OCI-LY3 (cell line): ENCODE results near the gene TPM1.

Source experiments
- H2AFZ ChIP-seq: fragments of 200-600, 300-600 bp; shearing (Covaris generic); 2 replicates; pipeline ENCODE4 v1.6.0; 2014; ENCODE audit warnings: antibody characterized with exemption, low read depth, low read length
- H3K27ac ChIP-seq: fragments of 200-600, 300-600 bp; sonication (generic); 2 replicates; pipeline ENCODE4 v1.5.1; 2014; ENCODE audit warnings: mild to moderate bottlenecking, low read length, moderate library complexity, mixed read lengths
- H3K27me3 ChIP-seq: fragments of 200-600, 300-600 bp; sonication (generic); 2 replicates; pipeline ENCODE4 v1.6.1; 2014; ENCODE audit warnings: low read depth, low read length, mixed read lengths
- H3K36me3 ChIP-seq: fragments of 200-600, 300-600 bp; sonication (generic); replicated peaks from 2 replicates; pipeline ENCODE3; 2014; ENCODE audit warnings: low read depth, low read length, mixed read lengths
- H3K4me1 ChIP-seq: fragments of 300-600, 200-600 bp; sonication (generic); 2 replicates; pipeline ENCODE4 v1.6.1; 2014; ENCODE audit warnings: low read length, mixed read lengths
- H3K4me2 ChIP-seq: fragments of 200-600, 300-600 bp; sonication (generic); 2 replicates; pipeline ENCODE4 v1.6.1; 2014; ENCODE audit warnings: low read length, mixed read lengths
- H3K4me3 ChIP-seq: fragments of 300-600, 200-600 bp; sonication (generic); 2 replicates; pipeline ENCODE4 v1.5.1; 2014; ENCODE audit warnings: antibody characterized with exemption, mild to moderate bottlenecking, low read length, moderate library complexity
- H3K79me2 ChIP-seq: fragments of 300-600, 200-600 bp; shearing (Covaris generic); 2 replicates; pipeline ENCODE4 v1.6.1; 2014; ENCODE audit warnings: mild to moderate bottlenecking, low read length, mixed read lengths
- H3K9ac ChIP-seq: fragments of 300-600, 200-600 bp; shearing (Covaris generic); 2 replicates; pipeline ENCODE4 v1.6.0; 2014; ENCODE audit warnings: mild to moderate bottlenecking, low read length, moderate library complexity
- H3K9me3 ChIP-seq: fragments of 200-600, 300-600 bp; shearing (Covaris generic); 2 replicates; pipeline ENCODE4 v1.6.1; 2014; ENCODE audit warnings: low read length, mixed read lengths; ENCODE audit not compliant: insufficient read depth
- H4K20me1 ChIP-seq: fragments of 200-600, 300-600 bp; sonication (generic); 2 replicates; pipeline ENCODE4 v1.6.1; 2016; ENCODE audit warnings: low read length, mixed read lengths; ENCODE audit not compliant: insufficient read depth
- CTCF ChIP-seq: fragments of 200-600, 300-600 bp; sonication (generic); IDR thresholded peaks from 2 replicates; pipeline ENCODE4 v1.5.1; 2014; ENCODE audit warnings: antibody characterized with exemption, low read length, low read depth
- EZH2phosphoT487 ChIP-seq: fragments of 200-600 bp; shearing (Covaris generic); IDR thresholded peaks from 2 replicates; pipeline ENCODE4 v1.6.1; 2018; ENCODE audit warnings: antibody characterized with exemption, mixed run types, low read depth

The TPM1 gene

GRCh38 chr15:63008333-63009049, 34.1 kb upstream of the TPM1 start:
- TF ChIP-seq EZH2phosphoT487 (no peak), CTCF (no peak)
- H3K27me3 ChIP-seq: no peaks in the 10 kb centered on the region

DNA sequence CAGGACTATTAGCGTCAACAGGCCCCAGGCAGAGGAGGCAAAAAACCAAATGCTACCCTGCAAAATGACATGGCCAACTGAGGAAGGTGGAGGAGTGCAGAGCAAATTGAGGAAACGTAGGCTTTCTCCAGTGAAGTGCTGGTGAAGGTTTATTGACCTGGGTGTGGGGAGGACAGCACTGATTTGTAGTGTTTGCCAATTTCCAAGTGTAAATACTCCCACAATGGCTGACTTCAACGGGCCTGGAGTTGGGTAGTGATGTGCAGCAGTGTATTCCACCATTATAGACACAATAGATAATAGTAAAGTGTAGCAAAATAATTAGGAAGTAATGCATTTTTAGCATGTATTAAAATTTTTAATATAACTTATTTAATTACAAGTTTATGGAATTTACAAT, 32.2 kb upstream of the TPM1 start:
- no peaks in the 10 kb centered on the region for H3K79me2 ChIP-seq
- H3K4me2 ChIP-seq: no peak overlapping the region
- H3K27ac ChIP-seq: no peak overlapping the region
- H3K9ac ChIP-seq: no peak overlapping the region
- no peak overlapping the region for H3K4me3 ChIP-seq
- no peaks in the 10 kb centered on the region for H3K27me3 ChIP-seq
- no peaks in the 10 kb centered on the region for H3K9me3 ChIP-seq
- H4K20me1 ChIP-seq: no peaks in the 10 kb centered on the region
- H3K4me1 ChIP-seq: peaks cover 2% of the 10 kb centered on the region; the same call in 1 of the 2 replicates
- H2AFZ ChIP-seq: no peak overlapping the region
- TF ChIP-seq CTCF: no peak
- TF ChIP-seq EZH2phosphoT487: no peak
- H3K36me3 ChIP-seq: no peaks in the 10 kb centered on the region

More at GRCh38 chr15:63008333-63009049, 34.1 kb upstream of the TPM1 start:
- Histone ChIP-seq H3K4me2 (no peak overlapping the region), H3K9me3 (no peaks in the 10 kb centered on the region), H3K4me3 (no peak overlapping the region), H3K27ac (no peak overlapping the region), H3K79me2 (no peaks in the 10 kb centered on the region), H2AFZ (no peak overlapping the region), H3K36me3 (no peaks in the 10 kb centered on the region), H3K9ac (no peak overlapping the region), H4K20me1 (no peaks in the 10 kb centered on the region), H3K4me1 (no peaks in the 10 kb centered on the region)

DNA sequence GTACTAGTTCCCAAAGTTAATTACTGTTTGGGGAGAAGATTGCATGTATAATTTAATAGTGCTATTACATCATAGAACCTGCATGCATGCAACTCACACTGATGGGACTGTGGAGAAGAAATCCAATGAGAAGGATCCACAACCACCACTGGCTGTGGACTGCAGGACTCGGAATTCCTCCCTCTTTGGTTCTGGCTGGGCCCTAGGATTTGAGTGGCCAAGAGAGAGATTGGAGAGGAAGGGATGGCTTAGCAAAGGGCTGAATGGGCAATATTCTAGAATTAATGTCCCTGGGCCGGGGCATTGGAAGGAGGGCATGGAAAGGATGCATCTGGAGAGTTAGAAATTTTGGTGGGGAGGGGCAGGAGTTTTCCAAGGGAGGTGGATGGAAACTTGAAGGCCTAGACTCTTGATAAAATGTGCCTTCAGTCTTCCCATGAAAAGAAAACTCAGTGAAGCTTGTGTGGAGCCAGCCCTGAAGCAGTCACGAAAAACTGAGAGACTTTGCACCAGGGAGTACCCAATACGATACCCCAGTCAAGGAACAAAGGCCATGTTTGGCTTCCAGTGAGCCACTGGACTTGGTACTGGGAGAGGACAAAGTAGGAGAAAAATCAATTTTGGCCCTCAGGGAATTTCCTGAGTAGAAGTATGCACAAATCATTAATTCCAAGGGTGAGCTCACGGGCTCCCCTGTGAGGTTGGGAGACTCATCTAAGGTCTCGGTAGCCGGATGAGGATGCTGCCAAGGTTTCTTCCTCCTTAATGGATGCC, 31.4 kb upstream of the TPM1 start:
- Histone ChIP-seq H3K36me3 (no peaks in the 10 kb centered on the region), H3K27ac (no peak overlapping the region), H3K9ac (no peak overlapping the region), H3K9me3 (no peaks in the 10 kb centered on the region), H3K27me3 (no peaks in the 10 kb centered on the region), H2AFZ (no peak overlapping the region), H3K4me2 (no peak overlapping the region), H3K4me1 (peaks cover 7% of the 10 kb centered on the region; the same call in 1 of the 2 replicates), H3K4me3 (no peak overlapping the region), H3K79me2 (no peaks in the 10 kb centered on the region), H4K20me1 (no peaks in the 10 kb centered on the region)
- TF ChIP-seq EZH2phosphoT487 (no peak), CTCF (no peak)

- no peak overlapping the region for H2AFZ ChIP-seq
- H3K27me3 ChIP-seq: no peaks in the 10 kb centered on the region
- no peaks in the 10 kb centered on the region for H3K79me2 ChIP-seq
- peaks cover 7% of the 10 kb centered on the region; the same call in 1 of the 2 replicates for H3K4me1 ChIP-seq
- H4K20me1 ChIP-seq: no peaks in the 10 kb centered on the region
- H3K9me3 ChIP-seq: no peaks in the 10 kb centered on the region
- no peaks in the 10 kb centered on the region for H3K36me3 ChIP-seq
- no peak overlapping the region for H3K27ac ChIP-seq
- H3K9ac ChIP-seq: no peak overlapping the region
- H3K4me3 ChIP-seq: no peak overlapping the region
- no peak for TF ChIP-seq CTCF
- TF ChIP-seq EZH2phosphoT487: no peak
- H3K4me2 ChIP-seq: no peak overlapping the region
These were observed 30.1 kb upstream of the TPM1 start for GRCh38 chr15:63012444-63012843.
